ENCODE results near the gene PPFIA2.

DNA sequence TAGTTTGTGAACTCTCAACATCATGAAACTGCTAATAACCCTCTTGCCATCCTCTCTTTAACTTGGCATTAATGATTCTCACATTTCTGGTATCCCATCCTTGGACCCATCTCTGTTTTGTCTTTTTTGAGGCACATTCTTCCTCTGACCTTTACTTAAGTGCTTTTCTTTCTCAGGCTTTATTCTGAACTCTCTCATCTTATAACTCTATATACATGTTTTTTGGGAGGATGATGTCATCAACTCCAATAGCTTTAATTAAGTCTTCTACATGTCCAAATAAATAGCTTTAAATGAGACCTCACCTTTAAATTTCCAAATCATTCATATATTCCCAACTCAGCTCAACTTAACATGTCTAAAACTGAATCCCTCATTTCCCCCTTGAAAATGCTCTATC, 88.4 kb downstream of the PPFIA2 start:
- no peak for TF ChIP-seq TAF1 (IDR thresholded peaks at IDR 0.05; ENCODE audit: borderline replicate concordance, low read depth, low read length)
- TF ChIP-seq POLR2A (IDR thresholded peaks at IDR 0.05; ENCODE audit: low read depth, low read length): no peak
- TF ChIP-seq POLR2AphosphoS5 (IDR thresholded peaks at IDR 0.05; ENCODE audit: low read depth, low read length): no peak

All from GM12892 (cell line).